Measurements from ENCODE around the gene HDGF. TPM values are rescaled to one million over a fixed set of nuclear protein-coding genes. Genes with fewer than 3 reads are reported as not detected.

The HDGF gene
- total and polyA plus RNA-seq, 2 of the 8 experiments (the other 6 are each of a cell fraction or from before 2014, with no cell fraction given) = 145 to 391 TPM

DNA sequence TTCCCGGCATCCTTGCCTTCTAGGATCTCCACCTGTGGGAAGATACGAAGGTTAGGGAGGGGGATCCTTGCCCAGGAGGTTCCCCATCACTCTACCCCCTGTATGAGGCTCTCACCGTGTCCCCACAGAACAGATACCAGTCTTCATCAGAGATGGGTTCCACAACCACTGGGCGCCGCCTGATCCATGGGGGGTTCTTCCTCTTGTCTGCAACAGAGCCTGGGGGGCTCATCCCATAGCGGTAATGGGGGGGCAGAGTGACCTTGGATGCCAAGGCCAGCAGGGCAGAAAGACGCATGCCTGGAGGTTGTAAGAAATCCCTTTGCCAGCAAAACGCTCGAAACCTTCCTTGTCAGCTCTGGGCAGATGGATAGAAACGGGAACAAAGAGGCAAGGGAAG, 13.1 kb downstream of the HDGF start:
- no peak overlapping the region for H3K4me3 ChIP-seq (ENCODE audit: extremely low read depth in 1 of 4, insufficient read depth in 2 of 4, low read depth in 3 of 4, low read length in 4 of 4)
- H2BK20ac ChIP-seq (ENCODE audit: low read length) = no peak overlapping the region
- H3K14ac ChIP-seq (ENCODE audit: insufficient read length) = no peak overlapping the region
- POLR2A ChIA-PET (ENCODE audit: partially characterized antibody) = interaction anchor here (1.0 to 10.7 kb wide), 5 partner anchors 7 to 34 kb away, joined by 3 to 214 read pairs (median 4); partner anchors contain the start of genes CRABP2, ISG20L2, METTL25B and PRCC
- 89% methylated on average over 10 of the region's 10 CpGs; no CpG with 5 or more reads in 1 of the 2 experiments for WGBS, 2 experiments (ENCODE audit: extremely low coverage in 1 of 2, insufficient coverage in 1 of 2, insufficient read length in 1 of 2, insufficient replicate concordance in 2 of 2, low coverage in 1 of 2, low lambda C conversion rate in 2 of 2, missing lambda C conversion rate in 1 of 2)
- no peak overlapping the region for H3K4me2 ChIP-seq (ENCODE audit: insufficient read depth in 1 of 2, low read depth in 2 of 2, low read length in 2 of 2)
- peaks cover 4 to 29% (median 7%) of the 10 kb centered on the region in 4 experiments; a peak in 6 of 8 replicates for H3K36me3 ChIP-seq (ENCODE audit: control insufficient read depth in 2 of 4, insufficient read depth in 4 of 4, low read length in 3 of 4)
- no peak overlapping the region for H4K5ac ChIP-seq (ENCODE audit: insufficient read length, low read depth, low read length)
- TF ChIP-seq CTBP2 (IDR thresholded peaks at IDR 0.05; ENCODE audit: borderline replicate concordance, insufficient read depth, insufficient read length, low read length) (no peak), SUZ12 (IDR thresholded peaks at IDR 0.05; ENCODE audit: low read length) (no peak), KDM1A (IDR thresholded peaks at IDR 0.05; ENCODE audit: borderline replicate concordance, low read length) (no peak), SP4 (IDR thresholded peaks at IDR 0.05; ENCODE audit: low read length) (no peak), HDAC2 (IDR thresholded peaks at IDR 0.05; ENCODE audit: borderline replicate concordance in 1 of 2, low read depth in 2 of 2, low read length in 2 of 2) (no peak)
- H4K8ac ChIP-seq (ENCODE audit: extremely low read depth, insufficient read depth, low read length) = no peak overlapping the region
- H2BK5ac ChIP-seq (ENCODE audit: low read depth, low read length) = no peak overlapping the region; the same call in 1 of the 2 replicates
- no peak overlapping the region for H2AFZ ChIP-seq (ENCODE audit: low read length)
- no peak overlapping the region for H3K27ac ChIP-seq (ENCODE audit: low read depth, low read length)
- H4K91ac ChIP-seq (replicated peaks; ENCODE audit: insufficient read length, low read length) = no peak overlapping the region
- H2BK15ac ChIP-seq (ENCODE audit: low read length) = no peak overlapping the region
- CTCF ChIA-PET (ENCODE audit: partially characterized antibody) = interaction anchor here (1.2 to 4.0 kb wide), 4 partner anchors 8 to 49 kb away, joined by 6 to 18 read pairs (median 12); partner anchors contain the start of genes CRABP2 and METTL25B
- peaks cover 0 to 4% of the 10 kb centered on the region in 2 experiments; a peak in 1 of 4 replicates for H3K79me2 ChIP-seq (ENCODE audit: control insufficient read depth in 1 of 2, insufficient read depth in 2 of 2, low read length in 2 of 2)
- no peak for FAIRE-seq
- no peak for DNase-seq (ENCODE audit: low read depth in 1 of 2, low spot score in 2 of 2)
- H2BK12ac ChIP-seq (ENCODE audit: low read depth, low read length) = no peak overlapping the region
- no peak overlapping the region for H3K18ac ChIP-seq (ENCODE audit: extremely low read depth, low read length)
- no peak overlapping the region for H3K4ac ChIP-seq (replicated peaks; ENCODE audit: insufficient read length, low read depth, low read length)
- no peak overlapping the region for H2AK5ac ChIP-seq (ENCODE audit: low read depth, low read length)
- no peaks in the 10 kb centered on the region for H3K79me1 ChIP-seq (ENCODE audit: low read depth, low read length)
- no peak overlapping the region for H3K9ac ChIP-seq (replicated peaks in 1 of 4; ENCODE audit: extremely low read depth in 1 of 4, low read depth in 3 of 4, low read length in 3 of 4)
- H2BK120ac ChIP-seq (replicated peaks; ENCODE audit: low read depth, low read length) = no peak overlapping the region
- H3K56ac ChIP-seq (replicated peaks; ENCODE audit: insufficient read length, low read depth, low read length) = no peak overlapping the region
- H4K20me1 ChIP-seq (replicated peaks in 1 of 2; ENCODE audit: control insufficient read depth in 1 of 2, insufficient read depth in 2 of 2, low read length in 2 of 2) = peaks cover 0 to 3% of the 10 kb centered on the region in 2 experiments
- H3K4me1 ChIP-seq (replicated peaks in 1 of 4; ENCODE audit: control insufficient read depth in 3 of 4, insufficient read depth in 4 of 4, low read length in 3 of 4) = peaks cover 0 to 3% (median 1%) of the 10 kb centered on the region in 4 experiments; a peak in 3 of 7 replicates
- no peaks in the 10 kb centered on the region for H3K27me3 ChIP-seq (replicated peaks in 1 of 4; ENCODE audit: control insufficient read depth in 3 of 4, extremely low read depth in 1 of 4, insufficient read depth in 3 of 4, low read length in 3 of 4)
- H3K23ac ChIP-seq (ENCODE audit: insufficient read length) = no peak overlapping the region
- peaks cover 2% of the 10 kb centered on the region; the same call in 1 of the 2 replicates for H3K23me2 ChIP-seq (ENCODE audit: low read depth, low read length)
- H3K9me3 ChIP-seq (ENCODE audit: insufficient read depth in 2 of 2, low read depth in 1 of 2, low read length in 1 of 2) = no peaks in the 10 kb centered on the region

Data from H1 (cell line).